Activated CD4-positive, alpha-beta T cell treated with anti-CD3 and anti-CD28 coated beads, Interleukin-2, Interleukin-4, amounts not matched to agents 100 ng/mL and 50 ng/mL, durations not matched to agents 16 hours and 8 hours (primary cell): ENCODE results near the gene FAM219A.
"Not testable (repeated sequence)": the region's sequence is repeated elsewhere in the genome, so short reads cannot be mapped to it uniquely, and the experiment has no call there.

Source experiments
- DNase-seq: peaks from one replicate; pipeline ENCODE4 v3.0.0-alpha.2; 2020; ENCODE audit warnings: low spot score

FAM219A gene

GRCh38 chr9:34443533-34443932 is 14.8 kb downstream of the FAM219A start:
- no peak for DNase-seq

- DNase-seq: no peak
These were observed 15.6 kb downstream of the FAM219A start for GRCh38 chr9:34442770-34443169.

GRCh38 chr9:34440017-34440416 is 18.4 kb downstream of the FAM219A start:
- no peak for DNase-seq

- not testable (repeated sequence) for DNase-seq
These were observed 19.9 kb downstream of the FAM219A start for GRCh38 chr9:34438465-34438864.

GRCh38 chr9:34437926-34438307 is 20.5 kb downstream of the FAM219A start:
- not testable (repeated sequence) for DNase-seq

- peak; percentile 69 for DNase-seq
These were observed 21.1 kb downstream of the FAM219A start for GRCh38 chr9:34437006-34437925.

GRCh38 chr9:34431667-34432066 is 26.7 kb downstream of the FAM219A start:
- no peak for DNase-seq

GRCh38 chr9:34430843-34431437 is 27.4 kb downstream of the FAM219A start:
- peak; percentile 10 for DNase-seq

- DNase-seq: no peak
These were observed 29.9 kb downstream of the FAM219A start for GRCh38 chr9:34428325-34428958.

- no peak for DNase-seq
These were observed 31.9 kb downstream of the FAM219A start for GRCh38 chr9:34426347-34427074.

GRCh38 chr9:34419716-34420504 is 38.5 kb downstream of the FAM219A start:
- no peak for DNase-seq

- no peak for DNase-seq
These were observed 40.6 kb downstream of the FAM219A start for GRCh38 chr9:34417734-34418133.

- DNase-seq: peak; percentile 24
These were observed 45.0 kb downstream of the FAM219A start for GRCh38 chr9:34413231-34413852.

GRCh38 chr9:34412336-34412735 is 46.0 kb downstream of the FAM219A start:
- no peak for DNase-seq

GRCh38 chr9:34409154-34409553 is 49.2 kb downstream of the FAM219A start:
- DNase-seq: no peak

GRCh38 chr9:34408173-34408572 is 50.2 kb downstream of the FAM219A start:
- DNase-seq: no peak

- no peak for DNase-seq
These were observed 52.2 kb downstream of the FAM219A start for GRCh38 chr9:34406219-34406618.

- no peak for DNase-seq
These were observed 52.7 kb downstream of the FAM219A start for GRCh38 chr9:34405719-34406118.

GRCh38 chr9:34403554-34404380 is 54.6 kb downstream of the FAM219A start:
- DNase-seq: peak; percentile 53
